Adrenal gland (tissue), 12 donors: ENCODE measurements around the gene CCDC93. TPM values are rescaled to one million over a fixed set of nuclear protein-coding genes. Genes with fewer than 3 reads are reported as not detected.

Experiments used
- DNase-seq, 7 donors: peaks; one replicate each; pipeline ENCODE4 v3.0.0-alpha.2; 2019 to 2020
- H3K27ac ChIP-seq, 5 donors: fragments of 200-600 bp; sonication (generic) in 4 of 5; 1 replicate in 3 of 5; 2 replicates in 2 of 5; pipeline versions ENCODE4 v1.5.1 to v1.8.0; 2016 to 2020; ENCODE audit warnings: mild to moderate bottlenecking in 1 of 5
- H3K27me3 ChIP-seq: fragments of 200-600 bp; 2 replicates; pipeline ENCODE4 v1.8.0; 2021
- H3K36me3 ChIP-seq, 2 donors: fragments of 200-600 bp; replicated peaks in 1 of 2; 1 replicate in 1 of 2; 2 replicates in 1 of 2; pipeline versions ENCODE4 v1.5.1 to v1.8.0; 2018 to 2022
- H3K4me1 ChIP-seq, 2 donors: fragments of 200-600 bp; replicated peaks in 1 of 2; 1 replicate in 1 of 2; 2 replicates in 1 of 2; pipeline versions ENCODE4 v1.5.1 to v1.8.0; 2018 to 2021
- H3K4me3 ChIP-seq, 4 donors: fragments of 200-600 bp; sonication (generic) in 3 of 4; one replicate each; pipeline ENCODE4 v1.5.1; 2016 to 2018
- H3K9me3 ChIP-seq, 3 donors: fragments of 200-600 bp; sonication (generic) in 1 of 3; replicated peaks in 1 of 3; 1 replicate in 2 of 3; 2 replicates in 1 of 3; pipeline versions ENCODE4 v1.5.1 to v1.8.0; 2016 to 2021
- POLR2A ChIP-seq, 2 donors: fragments of 450-650 bp; IDR thresholded peaks; one replicate each; pipeline ENCODE4 v1.6.1; 2017; ENCODE audit warnings: antibody characterized with exemption in 2 of 2, mild to moderate bottlenecking in 2 of 2, moderate library complexity in 1 of 2
- WGBS, 4 donors: extraction: QIAGEN DNeasy Blood & Tissue Kit in 2 of 4; methylation state at CpG; one replicate each; pipeline versions ENCODE4 v1.1.5 to v1.1.7; 2013 to 2017; 5-methylcytosine and 5-hydroxymethylcytosine counted together
- intact Hi-C, 2 donors: fragments of 100-400 bp; cut with DNase I; formaldehyde crosslinking; loops; one replicate each; pipeline versions ENCODE4 v1.14.1 to v1.15.0; 2022 to 2023
- polyA plus RNA-seq, 3 donors: library from polyadenylated mRNA; stranded (reverse); fragments of 200-250 nt in 2 of 3; fragments of 350-450 nt in 1 of 3; fragmentation: Illumina TruSeq in 1 of 3; extraction: RNeasy Lipid Tissue Mini Kit (QIAGEN cat#74804) in 1 of 3; gene quantifications; one replicate each; pipeline ENCODE4 v1.2.3, GENCODE V29; 2013 to 2014
- total RNA-seq, 9 donors: library from RNA; depleted of rRNA in 4 of 9; stranded (reverse); fragments of >200 nt in 4 of 9; fragments of 120-200 nt in 1 of 9; fragmentation: NEBNext Ultra II Directional in 1 of 9; extraction: Animal tissue kit (Norgen Biotek cat#: 25700) in 1 of 9; gene quantifications; one replicate each; pipeline versions ENCODE4 v1.1.0 to v1.2.4, GENCODE V29; 2013 to 2023
- TF ChIP-seq, protein P1 (sequence below), 6 experiments: fragments of 450-650 bp in 4 of 6; fragments of 200-600 bp in 2 of 6; sonication (generic) in 1 of 6; IDR thresholded peaks; 1 replicate in 5 of 6; 2 replicates in 1 of 6; pipeline versions ENCODE4 v1.5.1 to v1.8.0; 2016 to 2021; ENCODE audit warnings: antibody characterized with exemption in 6 of 6, mild to moderate bottlenecking in 2 of 6, moderate library complexity in 1 of 6
- donor health status: healthy with polysubstance abuse.
- donor health status: Bipolar disorder and iron deficiency.
- donor health status: DM: yes; HTN: yes; CAD: no.
- donor health status: DM: no; HTN: no; CAD: no.
- donor health status: DM: no; HTN: no; CAD: no.
- donor health status: DM: yes; HTN: yes; CAD: no.

CCDC93 gene
- total and polyA plus RNA-seq, 12 donors, result 10.9 to 50.6 (median 33.8) TPM

DNA sequence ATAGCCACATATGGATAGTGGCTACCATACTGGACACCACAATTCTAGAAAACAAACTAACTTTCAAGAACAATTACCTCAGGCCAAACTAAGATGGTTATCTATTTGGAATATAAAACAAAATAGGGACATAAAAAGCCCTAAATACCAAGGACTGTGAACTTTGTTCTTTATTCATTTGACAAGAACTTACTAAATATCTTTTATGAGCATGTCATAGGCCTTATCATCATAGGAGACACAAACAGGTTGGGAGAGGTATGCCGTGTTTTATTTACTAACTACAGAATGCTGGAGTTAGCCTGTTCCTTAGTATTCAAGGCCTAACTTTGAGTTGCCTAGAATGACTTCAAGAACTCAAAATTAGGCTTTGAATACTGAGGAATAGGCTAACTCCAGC lies 32.1 kb downstream of the CCDC93 start:
- H3K36me3 ChIP-seq, result peaks cover 0 to 22% of the 10 kb centered on the region in 2 donors
- TF ChIP-seq, protein P1, sequence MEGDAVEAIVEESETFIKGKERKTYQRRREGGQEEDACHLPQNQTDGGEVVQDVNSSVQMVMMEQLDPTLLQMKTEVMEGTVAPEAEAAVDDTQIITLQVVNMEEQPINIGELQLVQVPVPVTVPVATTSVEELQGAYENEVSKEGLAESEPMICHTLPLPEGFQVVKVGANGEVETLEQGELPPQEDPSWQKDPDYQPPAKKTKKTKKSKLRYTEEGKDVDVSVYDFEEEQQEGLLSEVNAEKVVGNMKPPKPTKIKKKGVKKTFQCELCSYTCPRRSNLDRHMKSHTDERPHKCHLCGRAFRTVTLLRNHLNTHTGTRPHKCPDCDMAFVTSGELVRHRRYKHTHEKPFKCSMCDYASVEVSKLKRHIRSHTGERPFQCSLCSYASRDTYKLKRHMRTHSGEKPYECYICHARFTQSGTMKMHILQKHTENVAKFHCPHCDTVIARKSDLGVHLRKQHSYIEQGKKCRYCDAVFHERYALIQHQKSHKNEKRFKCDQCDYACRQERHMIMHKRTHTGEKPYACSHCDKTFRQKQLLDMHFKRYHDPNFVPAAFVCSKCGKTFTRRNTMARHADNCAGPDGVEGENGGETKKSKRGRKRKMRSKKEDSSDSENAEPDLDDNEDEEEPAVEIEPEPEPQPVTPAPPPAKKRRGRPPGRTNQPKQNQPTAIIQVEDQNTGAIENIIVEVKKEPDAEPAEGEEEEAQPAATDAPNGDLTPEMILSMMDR (IDR thresholded peaks at IDR 0.05), result no peak
- TF ChIP-seq POLR2A (IDR thresholded peaks at IDR 0.05), result no peak
- intact Hi-C loops, result no loop called here
- no peak for DNase-seq
- no peaks in the 10 kb centered on the region for H3K9me3 ChIP-seq
- H3K27ac ChIP-seq, result peak overlapping the region in 2 of 5 donors; percentile 64 to 83
- WGBS, 4 donors, result 66 to 81% (median 73%) methylated on average over 1 of the region's 1 CpG
- H3K27me3 ChIP-seq, result no peaks in the 10 kb centered on the region
- H3K4me3 ChIP-seq, result no peak overlapping the region
- H3K4me1 ChIP-seq, result peaks cover 12 to 40% of the 10 kb centered on the region in 2 donors

DNA sequence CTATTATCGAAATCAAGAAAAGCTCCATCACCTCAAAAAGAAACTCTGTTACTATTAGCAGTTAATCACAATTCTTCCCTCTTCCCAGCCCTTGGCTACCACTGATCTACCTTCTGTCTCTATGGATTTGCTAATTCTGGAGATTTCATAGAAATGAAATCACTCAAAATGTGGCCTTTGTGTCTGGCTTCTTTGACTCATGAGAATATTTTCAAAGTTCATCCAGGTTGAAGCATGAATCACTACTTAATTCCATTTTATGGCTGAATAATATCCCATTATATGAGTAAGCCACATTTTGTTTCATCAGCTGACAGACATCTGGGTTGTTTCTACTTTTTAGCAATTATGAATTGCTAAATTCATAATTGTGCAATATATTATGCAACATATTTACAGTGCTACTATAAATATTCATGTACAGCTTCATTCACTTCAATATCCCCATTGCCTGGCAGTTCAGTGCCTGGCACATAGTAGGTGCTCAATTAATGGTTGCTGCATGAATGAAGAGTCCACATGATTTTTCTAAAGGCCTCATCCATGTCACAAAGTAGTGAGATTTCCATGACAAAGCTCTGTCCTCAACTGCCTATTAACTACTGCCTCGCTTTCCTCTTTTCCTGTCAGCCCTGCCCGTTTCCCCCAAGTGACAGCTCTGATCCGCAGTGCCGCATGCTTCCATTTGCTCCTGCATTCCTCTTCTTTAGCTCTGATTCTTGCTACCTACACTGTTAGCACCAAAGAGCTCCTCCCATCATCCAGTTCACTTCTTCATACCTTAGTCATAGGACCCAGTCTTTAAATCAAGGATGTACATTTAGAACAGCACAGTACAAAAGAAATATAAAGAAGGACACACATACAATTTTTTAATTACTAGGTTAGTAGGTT lies 32.8 kb downstream of the CCDC93 start:
- WGBS, 4 donors, result 81 to 89% (median 86%) methylated on average over 5 of the region's 5 CpGs
- intact Hi-C loops, result no loop called here
- TF ChIP-seq, protein P1 (IDR thresholded peaks at IDR 0.05), result no peak
- TF ChIP-seq POLR2A (IDR thresholded peaks at IDR 0.05), result peak in 1 of 2 donors; percentile 0

DNA sequence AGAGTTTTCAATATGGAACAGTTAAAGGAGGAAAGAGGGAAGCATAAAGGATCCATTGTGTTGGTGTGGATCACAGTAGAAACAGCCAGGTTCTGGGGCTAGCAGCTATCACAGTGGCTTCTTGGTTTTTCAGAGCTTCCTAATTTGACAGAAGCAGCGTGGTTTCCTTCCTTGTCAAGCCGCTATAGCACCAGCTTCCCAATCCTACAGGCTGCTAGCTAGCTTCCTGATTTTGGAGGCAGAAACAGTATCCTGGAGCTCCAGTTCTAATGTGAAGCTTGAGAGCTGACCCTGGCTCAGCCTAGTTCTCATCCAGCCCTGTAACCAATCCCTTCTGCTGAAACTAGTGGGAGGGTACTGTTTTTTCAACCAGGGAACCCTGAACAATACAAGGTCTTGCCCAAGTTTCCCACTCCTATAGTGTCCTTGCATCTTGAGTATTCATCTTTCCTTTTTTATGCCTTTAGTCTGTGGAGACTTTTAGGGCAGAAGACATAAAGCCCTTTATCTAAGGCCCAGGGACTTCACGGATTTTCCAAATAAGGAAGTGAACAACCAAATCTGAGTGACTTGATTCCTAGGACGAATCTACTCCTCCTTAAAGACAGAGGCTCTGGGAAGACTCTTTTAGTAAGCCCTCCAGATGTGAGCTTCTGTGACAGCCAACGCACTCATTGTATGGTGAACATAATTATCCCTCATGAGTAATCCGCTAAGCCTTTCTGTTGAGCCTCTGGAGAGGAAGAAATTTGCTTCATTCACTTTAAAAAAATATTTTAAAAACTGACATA lies 33.8 kb downstream of the CCDC93 start:
- Histone ChIP-seq H3K9me3 (no peaks in the 10 kb centered on the region), H3K4me1 (peaks cover 12 to 40% of the 10 kb centered on the region in 2 donors), H3K27ac (peak overlapping the region in 4 of 5 donors; percentile 9 to 83 (median 78)), H3K36me3 (peaks cover 0 to 21% of the 10 kb centered on the region in 2 donors), H3K4me3 (no peak overlapping the region), H3K27me3 (no peaks in the 10 kb centered on the region)
- WGBS, 4 donors, result 75 to 86% (median 84%) methylated on average over 6 of the region's 6 CpGs
- DNase-seq, result no peak
- intact Hi-C loops, result no loop called here
- TF ChIP-seq POLR2A (IDR thresholded peaks at IDR 0.05), result no peak
- TF ChIP-seq, protein P1 (IDR thresholded peaks at IDR 0.05), result no peak

More for the DNA sequence above, 32.8 kb downstream of the CCDC93 start:
- no peaks in the 10 kb centered on the region for H3K27me3 ChIP-seq
- peak in 2 of 7 donors; percentile 28 to 31 for DNase-seq
- H3K36me3 ChIP-seq, result peaks cover 0 to 22% of the 10 kb centered on the region in 2 donors
- peaks cover 12 to 40% of the 10 kb centered on the region in 2 donors for H3K4me1 ChIP-seq
- peak overlapping the region; percentile 43 to 83 (median 75) for H3K27ac ChIP-seq
- H3K4me3 ChIP-seq, result no peak overlapping the region
- no peaks in the 10 kb centered on the region for H3K9me3 ChIP-seq

DNA sequence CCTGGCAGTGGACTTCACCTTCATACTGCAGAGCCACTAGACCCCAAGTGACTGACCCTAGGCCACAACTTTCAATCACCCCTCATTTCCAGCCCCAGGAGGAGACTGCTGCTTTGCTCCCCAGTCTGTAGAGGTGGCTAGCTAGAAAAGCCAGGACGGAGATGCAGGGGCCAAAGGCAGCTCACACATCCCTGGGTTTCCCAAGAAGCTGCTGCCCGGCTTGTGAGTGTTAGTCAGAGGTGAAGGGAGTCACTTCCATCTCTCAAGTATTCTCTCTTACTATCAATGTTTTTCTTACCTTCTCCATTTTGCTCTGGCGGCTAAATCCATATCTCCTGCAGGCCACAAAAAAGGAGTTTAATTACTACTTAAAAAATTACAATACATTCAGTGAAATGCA lies 36.2 kb downstream of the CCDC93 start:
- intact Hi-C loops, result no loop called here
- H3K4me3 ChIP-seq, result no peak overlapping the region
- H3K27me3 ChIP-seq, result no peaks in the 10 kb centered on the region
- H3K4me1 ChIP-seq, result peaks cover 14 to 34% of the 10 kb centered on the region in 2 donors
- TF ChIP-seq, protein P1 (IDR thresholded peaks at IDR 0.05), result no peak
- no peak for TF ChIP-seq POLR2A (IDR thresholded peaks at IDR 0.05)
- H3K9me3 ChIP-seq, result no peaks in the 10 kb centered on the region
- peaks cover 0 to 33% of the 10 kb centered on the region in 2 donors for H3K36me3 ChIP-seq
- WGBS, 4 donors, result 92 to 97% (median 92%) methylated on average over 3 of the region's 3 CpGs
- H3K27ac ChIP-seq, result no peak overlapping the region
- no peak for DNase-seq
